Neural progenitor cell (in vitro differentiated cells): Measurements from ENCODE around the gene EMP1. TPM values are rescaled to one million over a fixed set of nuclear protein-coding genes. Genes with fewer than 3 reads are reported as not detected.

Source experiments
- DNase-seq: peaks from one replicate; pipeline ENCODE4 v3.0.0-alpha.2; 2016; ENCODE audit warnings: low spot score
- H2AFZ ChIP-seq: fragments of 200-600 bp; sonication (generic); replicated peaks from 2 replicates; pipeline ENCODE4 v1.6.1; 2016; ENCODE audit warnings: antibody characterized with exemption
- H3F3A ChIP-seq: fragments of 200-600 bp; sonication (generic); 2 replicates; pipeline ENCODE4 v1.6.1; 2016; ENCODE audit warnings: antibody characterized with exemption, low read depth
- H3K27ac ChIP-seq: fragments of 200-600 bp; sonication (generic); 2 replicates; pipeline ENCODE4 v1.5.1; 2016; ENCODE audit warnings: mild to moderate bottlenecking
- H3K27me3 ChIP-seq: fragments of 200-600 bp; sonication (generic); 2 replicates; pipeline ENCODE4 v1.6.1; 2016; ENCODE audit warnings: mild to moderate bottlenecking, moderate library complexity
- H3K36me3 ChIP-seq: fragments of 200-600 bp; sonication (generic); 2 replicates; pipeline ENCODE4 v1.5.1; 2016
- H3K4me1 ChIP-seq: fragments of 200-600 bp; sonication (generic); 2 replicates; pipeline ENCODE4 v1.6.1; 2016; ENCODE audit warnings: mixed run types
- H3K4me2 ChIP-seq: fragments of 200-600 bp; sonication (generic); 2 replicates; pipeline ENCODE4 v1.6.1; 2016
- H3K4me3 ChIP-seq: fragments of 200-600 bp; sonication (generic); 2 replicates; pipeline ENCODE4 v1.5.1; 2016
- H3K79me2 ChIP-seq: fragments of 200-600 bp; sonication (generic); 2 replicates; pipeline ENCODE4 v1.6.1; 2016; ENCODE audit warnings: low read depth
- H3K9ac ChIP-seq: fragments of 200-600 bp; sonication (generic); 2 replicates; pipeline ENCODE4 v1.6.1; 2016
- H3K9me3 ChIP-seq: fragments of 200-600 bp; sonication (generic); 2 replicates; pipeline ENCODE4 v1.5.1; 2016; ENCODE audit warnings: low read depth
- H4K20me1 ChIP-seq: fragments of 200-600 bp; sonication (generic); 2 replicates; pipeline ENCODE4 v1.6.1; 2016; ENCODE audit warnings: low read depth
- H3K27ac Mint-ChIP-seq: 3 replicates; pipeline ENCODE4 v1.8.0; 2021; ENCODE audit warnings: mixed read lengths
- H3K27me3 Mint-ChIP-seq: 2 replicates; pipeline ENCODE4 v1.8.0; 2022; ENCODE audit warnings: low read depth, mild to moderate bottlenecking, inconsistent platforms, moderate library complexity, mixed read lengths; ENCODE audit not compliant: insufficient read depth
- H3K36me3 Mint-ChIP-seq: 3 replicates; pipeline ENCODE4 v1.8.0; 2021; ENCODE audit warnings: mixed read lengths
- H3K4me1 Mint-ChIP-seq: 3 replicates; pipeline ENCODE4 v1.8.0; 2021; ENCODE audit warnings: mixed read lengths
- H3K4me3 Mint-ChIP-seq: 3 replicates; pipeline ENCODE4 v1.8.0; 2021; ENCODE audit warnings: mild to moderate bottlenecking, moderate library complexity, mixed read lengths
- H3K9me3 Mint-ChIP-seq: 3 replicates; pipeline ENCODE4 v1.8.0; 2020; ENCODE audit warnings: mixed read lengths
- EZH2 ChIP-seq: fragments of 200-600 bp; sonication (generic); IDR thresholded peaks from 2 replicates; pipeline ENCODE4 v1.6.1; 2017; ENCODE audit warnings: antibody characterized with exemption, mild to moderate bottlenecking, moderate library complexity
- EZH2phosphoT487 ChIP-seq: fragments of 200-600 bp; sonication (generic); IDR thresholded peaks from 2 replicates; pipeline ENCODE4 v1.6.1; 2017; ENCODE audit warnings: antibody characterized with exemption
- total RNA-seq: library from RNA; depleted of rRNA; stranded (reverse); fragments of >200 nt; gene quantifications from 2 replicates; pipeline ENCODE4 v1.2.3, GENCODE V29; 2015; ENCODE audit warnings: low replicate concordance
- TF ChIP-seq, protein P1 (sequence below): fragments of 200-600 bp; sonication (generic); IDR thresholded peaks from 2 replicates; pipeline ENCODE4 v1.5.1; 2017; ENCODE audit warnings: antibody characterized with exemption, mild to moderate bottlenecking

EMP1 gene
- total RNA-seq, 1 donor from 2014 or later, result not detected

DNA sequence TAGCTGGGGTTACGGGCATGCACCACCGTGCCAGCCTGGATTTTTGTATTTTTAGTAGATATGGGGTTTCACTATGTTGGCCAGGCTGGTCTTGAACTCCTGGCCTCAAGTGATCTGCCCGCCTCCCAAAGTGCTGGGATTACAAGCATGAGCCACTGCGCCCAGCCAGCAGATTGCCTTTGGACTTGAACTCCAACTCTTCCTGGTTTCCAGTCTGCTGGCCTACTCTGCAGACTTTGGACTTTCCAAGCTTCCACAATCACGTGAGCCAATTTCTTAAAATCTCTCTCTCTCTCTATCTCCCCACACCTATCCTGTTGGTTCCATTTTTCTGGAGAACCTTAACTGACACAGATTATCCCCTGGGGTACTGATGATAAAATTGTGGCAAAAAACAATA is 55.0 kb downstream of the EMP1 start:
- H3K4me3 ChIP-seq, result no peak overlapping the region
- H3K36me3 Mint-ChIP-seq, result no peaks in the 10 kb centered on the region
- DNase-seq, result no peak

DNA sequence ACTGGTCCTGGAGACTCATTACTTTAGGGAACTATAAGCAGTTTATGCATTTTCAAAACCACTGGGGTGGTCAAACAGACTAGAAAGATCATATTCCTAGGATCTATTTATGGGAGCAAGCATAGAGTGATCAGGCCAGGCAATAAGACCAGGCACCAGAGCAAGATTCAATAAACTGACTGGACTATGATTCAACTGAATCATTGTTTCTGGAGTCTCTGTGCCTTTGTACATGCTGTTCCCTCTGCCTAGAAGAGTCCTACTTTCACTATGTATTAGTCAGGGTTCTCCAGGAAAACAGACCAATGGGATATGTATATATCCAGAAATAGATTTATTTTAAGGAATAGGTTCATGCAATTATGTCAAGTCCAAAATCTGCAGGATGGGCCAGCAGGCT is 55.5 kb downstream of the EMP1 start:
- H3K27me3 Mint-ChIP-seq, result peaks cover 4% of the 10 kb centered on the region
- Histone ChIP-seq H3K27ac (no peak overlapping the region), H4K20me1 (no peaks in the 10 kb centered on the region), H3K27me3 (no peaks in the 10 kb centered on the region), H3K36me3 (no peaks in the 10 kb centered on the region), H3K9me3 (no peaks in the 10 kb centered on the region), H3K79me2 (no peaks in the 10 kb centered on the region), H3K4me3 (no peak overlapping the region), H3K4me2 (no peak overlapping the region), H3F3A (no peaks in the 10 kb centered on the region), H3K9ac (no peak overlapping the region), H2AFZ (no peak overlapping the region), H3K4me1 (peaks cover 6% of the 10 kb centered on the region)
- H3K9me3 Mint-ChIP-seq, result peaks cover 2% of the 10 kb centered on the region
- no peaks in the 10 kb centered on the region for H3K36me3 Mint-ChIP-seq
- no peak for DNase-seq
- no peak overlapping the region for H3K4me3 Mint-ChIP-seq
- peaks cover 32% of the 10 kb centered on the region for H3K4me1 Mint-ChIP-seq
- H3K27ac Mint-ChIP-seq, result no peak overlapping the region
- no peak for TF ChIP-seq EZH2phosphoT487
- TF ChIP-seq EZH2, result no peak
- TF ChIP-seq, protein P1, sequence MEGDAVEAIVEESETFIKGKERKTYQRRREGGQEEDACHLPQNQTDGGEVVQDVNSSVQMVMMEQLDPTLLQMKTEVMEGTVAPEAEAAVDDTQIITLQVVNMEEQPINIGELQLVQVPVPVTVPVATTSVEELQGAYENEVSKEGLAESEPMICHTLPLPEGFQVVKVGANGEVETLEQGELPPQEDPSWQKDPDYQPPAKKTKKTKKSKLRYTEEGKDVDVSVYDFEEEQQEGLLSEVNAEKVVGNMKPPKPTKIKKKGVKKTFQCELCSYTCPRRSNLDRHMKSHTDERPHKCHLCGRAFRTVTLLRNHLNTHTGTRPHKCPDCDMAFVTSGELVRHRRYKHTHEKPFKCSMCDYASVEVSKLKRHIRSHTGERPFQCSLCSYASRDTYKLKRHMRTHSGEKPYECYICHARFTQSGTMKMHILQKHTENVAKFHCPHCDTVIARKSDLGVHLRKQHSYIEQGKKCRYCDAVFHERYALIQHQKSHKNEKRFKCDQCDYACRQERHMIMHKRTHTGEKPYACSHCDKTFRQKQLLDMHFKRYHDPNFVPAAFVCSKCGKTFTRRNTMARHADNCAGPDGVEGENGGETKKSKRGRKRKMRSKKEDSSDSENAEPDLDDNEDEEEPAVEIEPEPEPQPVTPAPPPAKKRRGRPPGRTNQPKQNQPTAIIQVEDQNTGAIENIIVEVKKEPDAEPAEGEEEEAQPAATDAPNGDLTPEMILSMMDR, result no peak

More for the DNA sequence above, 55.0 kb downstream of the EMP1 start:
- Histone ChIP-seq H3K36me3 (no peaks in the 10 kb centered on the region), H2AFZ (no peak overlapping the region), H3F3A (no peaks in the 10 kb centered on the region), H3K27me3 (no peaks in the 10 kb centered on the region), H3K4me1 (peaks cover 3% of the 10 kb centered on the region), H3K79me2 (no peaks in the 10 kb centered on the region), H3K9me3 (no peaks in the 10 kb centered on the region), H3K27ac (no peak overlapping the region), H3K4me2 (no peak overlapping the region), H3K9ac (no peak overlapping the region), H4K20me1 (no peaks in the 10 kb centered on the region)
- Mint-ChIP-seq H3K27ac (no peak overlapping the region), H3K4me1 (peaks cover 28% of the 10 kb centered on the region), H3K27me3 (peaks cover 4% of the 10 kb centered on the region), H3K4me3 (no peak overlapping the region), H3K9me3 (peaks cover 2% of the 10 kb centered on the region)
- TF ChIP-seq EZH2 (no peak), EZH2phosphoT487 (no peak)
- TF ChIP-seq, protein P1, result no peak

DNA sequence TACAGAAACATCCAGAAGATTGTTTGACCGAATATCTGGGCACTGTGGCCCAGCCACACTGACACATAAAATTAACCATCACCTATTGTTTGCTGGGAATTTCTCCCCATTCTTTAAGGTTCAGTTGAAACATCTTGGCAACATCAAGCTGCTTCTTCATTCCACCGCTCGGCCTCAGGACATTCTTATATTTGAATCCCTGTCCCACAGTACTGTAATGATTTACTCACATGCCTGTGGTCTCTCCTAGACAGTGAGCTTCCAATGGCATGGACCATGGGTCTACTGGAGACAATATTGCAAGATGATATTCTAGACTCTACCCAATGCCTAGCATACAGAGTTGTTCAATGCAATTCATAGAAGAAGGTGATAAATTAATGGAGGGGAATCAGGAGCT is 56.1 kb downstream of the EMP1 start:
- no peaks in the 10 kb centered on the region for H3F3A ChIP-seq
- no peaks in the 10 kb centered on the region for H3K9me3 Mint-ChIP-seq
- no peaks in the 10 kb centered on the region for H3K36me3 Mint-ChIP-seq
- no peak overlapping the region for H3K4me2 ChIP-seq
- peaks cover 35% of the 10 kb centered on the region for H3K4me1 Mint-ChIP-seq
- H3K4me3 Mint-ChIP-seq, result no peak overlapping the region
- H3K27ac Mint-ChIP-seq, result no peak overlapping the region
- H3K79me2 ChIP-seq, result no peaks in the 10 kb centered on the region
- no peaks in the 10 kb centered on the region for H3K36me3 ChIP-seq
- no peak overlapping the region for H2AFZ ChIP-seq
- no peak for DNase-seq
- H3K27me3 ChIP-seq, result no peaks in the 10 kb centered on the region
- no peaks in the 10 kb centered on the region for H4K20me1 ChIP-seq
- H3K4me1 ChIP-seq, result peaks cover 8% of the 10 kb centered on the region
- H3K4me3 ChIP-seq, result no peak overlapping the region
- H3K27ac ChIP-seq, result no peak overlapping the region
- H3K9ac ChIP-seq, result no peak overlapping the region
- no peaks in the 10 kb centered on the region for H3K9me3 ChIP-seq
- TF ChIP-seq, protein P1, result no peak
- TF ChIP-seq EZH2phosphoT487 (no peak), EZH2 (no peak)
- peaks cover under 1% of the 10 kb centered on the region for H3K27me3 Mint-ChIP-seq
